Neural cell (in vitro differentiated cells): ENCODE measurements around the gene BABAM2. TPM values are rescaled to one million over a fixed set of nuclear protein-coding genes. Genes with fewer than 3 reads are reported as not detected.

Experiments used
- H2AFZ ChIP-seq: fragments of 200-600, 300-800 bp; sonication (generic), shearing (Covaris generic); 2 replicates; pipeline ENCODE4 v1.6.0; 2014; ENCODE audit warnings: low read depth, mild to moderate bottlenecking, antibody characterized with exemption, low read length, moderate library complexity
- H3F3A ChIP-seq: fragments of 200-600 bp; shearing (Covaris generic); 2 replicates; pipeline ENCODE4 v1.6.1; 2016; ENCODE audit warnings: mild to moderate bottlenecking, moderate library complexity, mixed read lengths, antibody characterized with exemption, low read length; ENCODE audit not compliant: insufficient read depth, poor library complexity, severe bottlenecking
- H3K27ac ChIP-seq: fragments of 200-600, 300-800 bp; sonication (generic), shearing (Covaris generic); 2 replicates; pipeline ENCODE4 v1.5.1; 2014; ENCODE audit warnings: mild to moderate bottlenecking, low read length, moderate library complexity
- H3K27me3 ChIP-seq: fragments of 300-800, 200-600 bp; sonication (generic), shearing (Covaris generic); 2 replicates; pipeline ENCODE4 v1.6.0; 2014; ENCODE audit warnings: mild to moderate bottlenecking, low read depth, low read length, moderate library complexity; ENCODE audit not compliant: insufficient read depth
- H3K36me3 ChIP-seq: fragments of 300-800, 200-600 bp; sonication (generic), shearing (Covaris generic); 2 replicates; pipeline ENCODE4 v1.5.1; 2014; ENCODE audit warnings: mild to moderate bottlenecking, antibody characterized with exemption, low read length, moderate library complexity; ENCODE audit not compliant: insufficient read depth
- H3K4me2 ChIP-seq: fragments of 300-800, 200-600 bp; sonication (generic), shearing (Covaris generic); 2 replicates; pipeline ENCODE4 v1.6.0; 2014; ENCODE audit warnings: mild to moderate bottlenecking, low read length
- H3K4me3 ChIP-seq: fragments of 300-800, 200-600 bp; sonication (generic), shearing (Covaris generic); 2 replicates; pipeline ENCODE4 v1.5.1; 2014; ENCODE audit warnings: mild to moderate bottlenecking, low read length, moderate library complexity
- H3K79me2 ChIP-seq: fragments of 200-600 bp; shearing (Covaris generic); replicated peaks from 2 replicates; pipeline ENCODE4 v1.6.0; 2014; ENCODE audit warnings: mild to moderate bottlenecking, low read length, moderate library complexity; ENCODE audit not compliant: insufficient read depth
- H3K9ac ChIP-seq: fragments of 300-800, 200-600 bp; sonication (generic), shearing (Covaris generic); 2 replicates; pipeline ENCODE4 v1.6.1; 2016; ENCODE audit warnings: mild to moderate bottlenecking, low read length, mixed read lengths
- H3K9me2 ChIP-seq: fragments of 200-600 bp; shearing (Covaris generic); 2 replicates; pipeline ENCODE4 v1.6.1; 2016; ENCODE audit warnings: mild to moderate bottlenecking, low read length, mixed read lengths; ENCODE audit not compliant: insufficient read depth
- H3K9me3 ChIP-seq: fragments of 200-600, 300-800 bp; sonication (generic), shearing (Covaris generic); 2 replicates; pipeline ENCODE4 v1.6.1; 2016; ENCODE audit warnings: mild to moderate bottlenecking, mixed run types, low read length, moderate library complexity, mixed read lengths
- H4K20me1 ChIP-seq: fragments of 200-600 bp; shearing (Covaris generic); 2 replicates; pipeline ENCODE4 v1.6.1; 2016; ENCODE audit warnings: mild to moderate bottlenecking, mixed run types; ENCODE audit not compliant: insufficient read depth
- CTCF ChIP-seq: fragments of 450-650 bp; IDR thresholded peaks from 2 replicates; pipeline ENCODE4 v1.5.1; 2014; ENCODE audit warnings: antibody characterized with exemption, mild to moderate bottlenecking, moderate library complexity; ENCODE audit not compliant: poor library complexity, severe bottlenecking
- EP300 ChIP-seq: fragments of 450-650 bp; conservative IDR thresholded peaks from 2 replicates; pipeline ENCODE4 v1.6.1; 2014; ENCODE audit warnings: antibody characterized with exemption, mild to moderate bottlenecking, moderate library complexity; ENCODE audit not compliant: poor library complexity, severe bottlenecking
- EZH2 ChIP-seq: fragments of 200-600, 300-800 bp; shearing (Covaris generic), sonication (generic); IDR thresholded peaks from 2 replicates; pipeline ENCODE4 v1.6.1; 2014; ENCODE audit warnings: antibody characterized with exemption, low read length, borderline replicate concordance, mild to moderate bottlenecking; ENCODE audit not compliant: insufficient read depth, poor library complexity, severe bottlenecking
- MXI1 ChIP-seq: fragments of 450-650 bp; conservative IDR thresholded peaks from 2 replicates; pipeline ENCODE4 v1.6.1; 2014; ENCODE audit warnings: antibody characterized with exemption, mild to moderate bottlenecking; ENCODE audit not compliant: poor library complexity, severe bottlenecking
- POLR2AphosphoS5 ChIP-seq: IDR thresholded peaks from 2 replicates; pipeline ENCODE4 v1.6.1; 2012
- RAD21 ChIP-seq: fragments of 450-650 bp; conservative IDR thresholded peaks from 2 replicates; pipeline ENCODE4 v1.6.1; 2014; ENCODE audit warnings: antibody characterized with exemption, mild to moderate bottlenecking, moderate library complexity
- REST ChIP-seq: IDR thresholded peaks from 2 replicates; pipeline ENCODE4 v1.6.1; 2012; ENCODE audit warnings: borderline replicate concordance
- SMC3 ChIP-seq: fragments of 450-650 bp; conservative IDR thresholded peaks from 2 replicates; pipeline ENCODE4 v1.6.1; 2014; ENCODE audit warnings: antibody characterized with exemption, mild to moderate bottlenecking, moderate library complexity; ENCODE audit not compliant: poor library complexity
- TAF1 ChIP-seq: IDR thresholded peaks from 2 replicates; pipeline ENCODE4 v1.6.1; 2012; ENCODE audit warnings: low read depth
- polyA plus RNA-seq: library from polyadenylated mRNA; depleted of rRNA; stranded (reverse); fragments of >200 nt; gene quantifications from 2 replicates; pipeline ENCODE4 v1.2.3, GENCODE V29; 2014

The BABAM2 gene
- polyA plus RNA-seq, 1 donor from 2014 or later, result 15.3 TPM

GRCh38 chr2:28378679-28379584 lies 488.4 kb downstream of the BABAM2 start:
- H3K4me3 ChIP-seq, result no peak overlapping the region
- H4K20me1 ChIP-seq, result no peaks in the 10 kb centered on the region
- H3K27ac ChIP-seq, result no peak overlapping the region
- no peak overlapping the region for H3K9ac ChIP-seq
- no peaks in the 10 kb centered on the region for H3K27me3 ChIP-seq
- no peaks in the 10 kb centered on the region for H3K9me2 ChIP-seq
- no peak overlapping the region for H3K4me2 ChIP-seq
- H3K79me2 ChIP-seq, result no peaks in the 10 kb centered on the region
- TF ChIP-seq CTCF, result no peak
- no peak for TF ChIP-seq TAF1
- TF ChIP-seq EP300, result no peak
- TF ChIP-seq POLR2AphosphoS5, result no peak
- TF ChIP-seq EZH2, result no peak
- TF ChIP-seq REST, result no peak
- no peak for TF ChIP-seq RAD21
- TF ChIP-seq SMC3, result no peak
- TF ChIP-seq MXI1, result no peak
- H3F3A ChIP-seq, result no peaks in the 10 kb centered on the region
- no peaks in the 10 kb centered on the region for H3K9me3 ChIP-seq
- no peak overlapping the region for H2AFZ ChIP-seq
- H3K36me3 ChIP-seq, result no peaks in the 10 kb centered on the region

GRCh38 chr2:28380219-28380618 lies 489.7 kb downstream of the BABAM2 start:
- Histone ChIP-seq H3K27ac (no peak overlapping the region), H3K27me3 (no peaks in the 10 kb centered on the region), H3K36me3 (no peaks in the 10 kb centered on the region), H2AFZ (no peak overlapping the region), H3K4me2 (no peak overlapping the region), H3K9me2 (no peaks in the 10 kb centered on the region), H3K9me3 (no peaks in the 10 kb centered on the region), H3F3A (no peaks in the 10 kb centered on the region), H3K79me2 (no peaks in the 10 kb centered on the region), H4K20me1 (no peaks in the 10 kb centered on the region), H3K4me3 (no peak overlapping the region), H3K9ac (no peak overlapping the region)
- TF ChIP-seq TAF1 (no peak), REST (no peak), EP300 (no peak), RAD21 (no peak), MXI1 (no peak), SMC3 (no peak), CTCF (no peak), POLR2AphosphoS5 (no peak)
